ENCODE data around the gene MELK. TPM values are rescaled to one million over a fixed set of nuclear protein-coding genes. Genes with fewer than 3 reads are reported as not detected.
"Not testable (repeated sequence)": the region's sequence is repeated elsewhere in the genome, so short reads cannot be mapped to it uniquely, and the experiment has no call there.

Gene MELK
- total RNA-seq (ENCODE audit: unreplicated experiment), result 10.6 TPM
- long read RNA-seq, partial matches to known transcripts, result 0 of 6 reads
- long read RNA-seq, other reads (novel, unspliced or antisense), result 4 of 6 reads

DNA sequence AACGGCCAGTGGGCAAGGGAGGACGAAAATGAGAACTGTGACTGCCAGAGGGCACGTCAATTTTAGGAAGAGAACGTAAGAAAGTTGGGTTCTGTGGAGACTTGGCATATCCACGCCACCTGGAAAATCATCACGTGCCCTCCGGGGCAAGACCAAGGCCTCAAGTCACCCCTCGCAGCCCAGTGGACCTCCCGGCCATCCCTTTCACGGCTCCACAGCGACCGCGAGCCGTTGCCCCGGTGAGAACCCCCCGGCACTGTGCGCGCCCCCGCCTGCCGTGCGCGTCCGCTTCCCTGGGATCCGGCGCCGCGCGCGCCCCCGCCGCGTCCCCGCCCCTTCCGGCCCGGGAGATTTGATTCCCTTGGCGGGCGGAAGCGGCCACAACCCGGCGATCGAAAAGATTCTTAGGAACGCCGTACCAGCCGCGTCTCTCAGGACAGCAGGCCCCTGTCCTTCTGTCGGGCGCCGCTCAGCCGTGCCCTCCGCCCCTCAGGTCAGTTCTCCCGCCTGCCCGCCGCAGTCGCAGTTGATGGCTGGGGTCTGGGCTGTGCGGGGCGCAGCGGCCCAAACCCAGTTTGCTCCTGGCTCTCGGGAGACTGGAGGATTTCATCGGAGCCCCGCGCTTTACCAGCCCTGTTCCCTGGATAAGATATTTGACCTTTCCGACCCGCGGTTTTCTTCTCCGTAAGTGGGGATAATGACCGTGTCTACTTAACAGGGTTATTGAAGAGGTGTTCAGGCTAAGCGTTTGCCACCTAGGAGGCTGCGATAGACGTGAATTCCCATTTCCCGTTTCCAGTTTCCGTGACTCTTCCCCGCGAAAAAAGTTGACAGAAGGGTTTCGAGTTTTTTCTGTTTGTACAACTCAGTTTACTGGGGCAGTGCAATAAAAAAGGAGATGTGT lies at the start of gene MELK:
Gene MELK (plus strand): TSS at position 381 of the 904 bp plus-strand sequence. CDS start 8,787 bp downstream, outside the sequence.
- DNase-seq (ENCODE audit: low spot score), result peak; percentile 85
- Mint-ChIP-seq H3K9me3 (ENCODE audit: unreplicated experiment) (no peaks in the 10 kb centered on the region), H3K27me3 (ENCODE audit: unreplicated experiment) (peaks cover 7% of the 10 kb centered on the region), H3K27ac (ENCODE audit: unreplicated experiment) (peak within 1 kb of the TSS; percentile 94), H3K36me3 (ENCODE audit: low read depth, unreplicated experiment) (no peaks in the 10 kb centered on the region), H3K4me3 (ENCODE audit: unreplicated experiment) (peak within 1 kb of the TSS; percentile 97), H3K4me1 (ENCODE audit: unreplicated experiment) (peaks cover 4% of the 10 kb centered on the region)
- TF ChIP-seq CTCF (IDR thresholded peaks at IDR 0.05; ENCODE audit: unreplicated experiment), result no peak

DNA sequence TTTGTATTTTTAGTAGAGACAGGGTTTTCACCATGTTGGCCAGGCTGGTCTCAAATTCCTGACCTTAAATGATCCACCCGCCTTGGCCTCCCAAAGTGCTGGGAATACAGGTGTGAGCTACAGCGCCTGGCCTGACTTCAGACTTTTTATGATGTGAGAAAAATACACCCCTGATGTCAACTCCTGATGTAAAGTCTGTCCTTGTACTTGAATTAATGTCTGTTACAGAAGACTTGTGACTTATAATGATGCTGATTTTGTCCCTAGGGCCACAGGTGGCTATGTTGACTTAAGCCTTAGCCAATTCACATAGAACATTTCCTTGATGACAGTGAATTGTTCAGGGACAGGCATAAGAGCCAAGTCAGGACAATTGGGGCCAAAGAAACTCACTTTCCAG lies 42.5 kb upstream of the MELK start:
- no peaks in the 10 kb centered on the region for H3K4me1 Mint-ChIP-seq (ENCODE audit: unreplicated experiment)
- peaks cover 3% of the 10 kb centered on the region for H3K36me3 Mint-ChIP-seq (ENCODE audit: low read depth, unreplicated experiment)
- no peak for TF ChIP-seq CTCF (IDR thresholded peaks at IDR 0.05; ENCODE audit: unreplicated experiment)

GRCh38 chr9:36532353-36532752 lies 40.3 kb upstream of the MELK start:
- H3K9me3 Mint-ChIP-seq (ENCODE audit: unreplicated experiment), result no peaks in the 10 kb centered on the region
- no peak for TF ChIP-seq CTCF (IDR thresholded peaks at IDR 0.05; ENCODE audit: unreplicated experiment)
- H3K4me1 Mint-ChIP-seq (ENCODE audit: unreplicated experiment), result no peaks in the 10 kb centered on the region
- no peak overlapping the region for H3K27ac Mint-ChIP-seq (ENCODE audit: unreplicated experiment)
- H3K27me3 Mint-ChIP-seq (ENCODE audit: unreplicated experiment), result no peaks in the 10 kb centered on the region
- H3K4me3 Mint-ChIP-seq (ENCODE audit: unreplicated experiment), result no peak overlapping the region
- H3K36me3 Mint-ChIP-seq (ENCODE audit: low read depth, unreplicated experiment), result peaks cover 3% of the 10 kb centered on the region
- no peak for DNase-seq (ENCODE audit: low spot score)

More for the DNA sequence above, 42.5 kb upstream of the MELK start:
- Mint-ChIP-seq H3K9me3 (ENCODE audit: unreplicated experiment) (no peaks in the 10 kb centered on the region), H3K27me3 (ENCODE audit: unreplicated experiment) (no peaks in the 10 kb centered on the region), H3K4me3 (ENCODE audit: unreplicated experiment) (no peak overlapping the region), H3K27ac (ENCODE audit: unreplicated experiment) (no peak overlapping the region)
- DNase-seq (ENCODE audit: low spot score), result no peak

DNA sequence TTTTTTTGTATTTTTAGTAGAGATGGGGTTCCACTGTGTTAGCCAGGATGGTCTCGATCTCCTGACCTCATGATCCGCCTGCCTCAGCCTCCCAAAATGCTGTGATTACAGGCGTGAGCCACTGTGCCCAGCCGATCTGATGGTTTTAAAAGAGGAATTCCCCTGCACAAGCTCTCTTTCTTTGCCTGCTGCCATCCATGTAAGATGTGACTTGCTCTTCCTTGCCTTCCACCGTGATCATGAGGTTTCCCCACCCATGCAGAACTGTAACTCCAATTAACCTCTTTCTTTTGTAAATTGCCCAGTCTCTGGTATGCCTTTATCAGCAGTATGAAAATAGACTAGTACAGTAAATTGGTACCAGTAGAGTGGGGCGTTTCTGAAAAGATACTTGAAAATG lies 39.0 kb upstream of the MELK start:
- H3K36me3 Mint-ChIP-seq (ENCODE audit: low read depth, unreplicated experiment); H3K27ac Mint-ChIP-seq (ENCODE audit: unreplicated experiment); H3K9me3 Mint-ChIP-seq (ENCODE audit: unreplicated experiment); DNase-seq (ENCODE audit: low spot score); H3K4me1 Mint-ChIP-seq (ENCODE audit: unreplicated experiment); H3K27me3 Mint-ChIP-seq (ENCODE audit: unreplicated experiment); H3K4me3 Mint-ChIP-seq (ENCODE audit: unreplicated experiment): not testable (repeated sequence)

GRCh38 chr9:36535107-36535506 lies 37.6 kb upstream of the MELK start:
- H3K4me1 Mint-ChIP-seq (ENCODE audit: unreplicated experiment), result no peaks in the 10 kb centered on the region
- TF ChIP-seq CTCF (IDR thresholded peaks at IDR 0.05; ENCODE audit: unreplicated experiment), result no peak
- peaks cover 3% of the 10 kb centered on the region for H3K36me3 Mint-ChIP-seq (ENCODE audit: low read depth, unreplicated experiment)
- no peak overlapping the region for H3K4me3 Mint-ChIP-seq (ENCODE audit: unreplicated experiment)
- H3K27ac Mint-ChIP-seq (ENCODE audit: unreplicated experiment), result no peak overlapping the region
- no peaks in the 10 kb centered on the region for H3K27me3 Mint-ChIP-seq (ENCODE audit: unreplicated experiment)
- DNase-seq (ENCODE audit: low spot score), result no peak
- no peaks in the 10 kb centered on the region for H3K9me3 Mint-ChIP-seq (ENCODE audit: unreplicated experiment)
